Ovary (tissue), 9 donors: Measurements from ENCODE around the gene HHAT. TPM values are rescaled to one million over a fixed set of nuclear protein-coding genes. Genes with fewer than 3 reads are reported as not detected.

Experiments used
- DNase-seq, 5 donors: peaks; one replicate each; pipeline ENCODE4 v3.0.0-alpha.2; 2019 to 2020
- H3K27ac ChIP-seq, 2 donors: fragments of 200-600 bp; one replicate each; pipeline versions ENCODE4 v1.5.1 to v1.8.0; 2019 to 2022
- H3K27me3 ChIP-seq: fragments of 200-600 bp; one replicate; pipeline ENCODE4 v1.8.0; 2022
- H3K36me3 ChIP-seq: fragments of 200-600 bp; sonication (generic); one replicate; pipeline ENCODE4 v1.5.1; 2019
- H3K4me1 ChIP-seq: one replicate; pipeline ENCODE4 v1.8.1; 2013; ENCODE audit warnings: mild to moderate bottlenecking, moderate library complexity; ENCODE audit not compliant: insufficient read depth
- H3K4me3 ChIP-seq: fragments of 200-600 bp; sonication (generic); one replicate; pipeline ENCODE4 v1.5.1; 2017
- H3K9me3 ChIP-seq, 2 donors: fragments of 200-600 bp in 1 of 2; sonication (generic) in 1 of 2; one replicate each; pipeline versions ENCODE4 v1.5.1 to v1.8.1; 2013 to 2019; ENCODE audit warnings: mild to moderate bottlenecking in 1 of 2, moderate library complexity in 1 of 2
- EP300 ChIP-seq: sonication (generic); formaldehyde crosslinking; IDR thresholded peaks from one replicate; pipeline ENCODE4 v1.6.1; 2017; ENCODE audit warnings: antibody characterized with exemption
- POLR2A ChIP-seq: fragments of 450-650 bp; IDR thresholded peaks from one replicate; pipeline ENCODE4 v1.6.1; 2017; ENCODE audit warnings: antibody characterized with exemption, mild to moderate bottlenecking, moderate library complexity
- WGBS, 3 donors: extraction: QIAGEN DNeasy Blood & Tissue Kit in 1 of 3; methylation state at CpG; one replicate each; pipeline versions ENCODE4 v1.1.5 to v1.1.7; 2013 to 2017; 5-methylcytosine and 5-hydroxymethylcytosine counted together
- intact Hi-C, 4 donors: fragments of 100-400 bp; cut with DNase I; formaldehyde crosslinking; loops; one replicate each; pipeline versions ENCODE4 v1.11.0 to v1.15.1; 2022 to 2023
- polyA plus RNA-seq, 2 donors: library from polyadenylated mRNA; stranded (reverse); fragments of 200-250 nt in 1 of 2; fragments of 350-450 nt in 1 of 2; fragmentation: Illumina TruSeq in 1 of 2; extraction: RNeasy Lipid Tissue Mini Kit (QIAGEN cat#74804) in 1 of 2; gene quantifications; one replicate each; pipeline ENCODE4 v1.2.3, GENCODE V29; 2013 to 2014
- total RNA-seq, 7 donors: library from RNA; depleted of rRNA in 2 of 7; stranded (reverse); fragments of >200 nt in 2 of 7; fragmentation: NEBNext Ultra II Directional in 3 of 7; extraction: Animal tissue kit (Norgen Biotek cat#: 25700) in 3 of 7; gene quantifications; one replicate each; pipeline versions ENCODE4 v1.1.0 to v1.2.4, GENCODE V29; 2016 to 2023
- TF ChIP-seq, protein P1 (sequence below), 3 donors: fragments of 450-650 bp in 2 of 3; fragments of 200-600 bp in 1 of 3; IDR thresholded peaks; one replicate each; pipeline versions ENCODE4 v1.5.1 to v1.8.0; 2016 to 2022; ENCODE audit warnings: antibody characterized with exemption in 3 of 3, mild to moderate bottlenecking in 1 of 3
- donor health status: DM: no; HTN: no; CAD: no; lungs with moderate emphysema.
- donor health status: DM: no; HTN: no; CAD: no.
- donor health status: Bipolar disorder and iron deficiency.
- donor health status: DM: yes; HTN: yes; CAD: no.
- donor health status: DM: no; HTN: no; CAD: no.
- donor health status: DM: yes; HTN: yes; CAD: no.

Gene HHAT
- total and polyA plus RNA-seq, 9 donors = 2.1 to 10.5 (median 4.1) TPM

DNA sequence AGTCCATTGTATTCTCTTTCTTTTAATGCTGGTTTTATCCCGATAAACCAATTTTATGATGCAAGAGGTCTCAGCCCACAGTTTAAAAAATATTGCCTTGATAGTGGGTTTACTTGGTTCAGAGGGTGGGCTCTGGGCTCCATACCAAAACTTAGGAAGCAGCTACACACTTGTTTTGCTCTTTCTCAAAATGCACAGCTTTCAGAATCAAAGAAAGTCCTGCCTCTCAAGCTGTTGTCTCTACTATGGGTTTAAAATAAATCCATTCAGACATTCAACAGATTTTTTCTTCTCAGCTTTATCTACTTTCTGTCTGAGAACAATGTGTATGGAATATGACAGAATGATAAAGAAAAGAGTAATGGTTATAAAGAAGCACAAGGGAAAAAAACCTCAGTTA lies 14.8 kb upstream of the HHAT start:
- no peak for DNase-seq
- H3K36me3 ChIP-seq = no peaks in the 10 kb centered on the region
- WGBS, 3 donors = 78 to 86% (median 85%) methylated on average over 1 of the region's 1 CpG
- no peak overlapping the region for H3K4me3 ChIP-seq
- H3K9me3 ChIP-seq = no peaks in the 10 kb centered on the region
- no peaks in the 10 kb centered on the region for H3K27me3 ChIP-seq
- no peaks in the 10 kb centered on the region for H3K4me1 ChIP-seq
- H3K27ac ChIP-seq = no peak overlapping the region
- TF ChIP-seq EP300 (no peak), POLR2A (no peak)
- TF ChIP-seq, protein P1, sequence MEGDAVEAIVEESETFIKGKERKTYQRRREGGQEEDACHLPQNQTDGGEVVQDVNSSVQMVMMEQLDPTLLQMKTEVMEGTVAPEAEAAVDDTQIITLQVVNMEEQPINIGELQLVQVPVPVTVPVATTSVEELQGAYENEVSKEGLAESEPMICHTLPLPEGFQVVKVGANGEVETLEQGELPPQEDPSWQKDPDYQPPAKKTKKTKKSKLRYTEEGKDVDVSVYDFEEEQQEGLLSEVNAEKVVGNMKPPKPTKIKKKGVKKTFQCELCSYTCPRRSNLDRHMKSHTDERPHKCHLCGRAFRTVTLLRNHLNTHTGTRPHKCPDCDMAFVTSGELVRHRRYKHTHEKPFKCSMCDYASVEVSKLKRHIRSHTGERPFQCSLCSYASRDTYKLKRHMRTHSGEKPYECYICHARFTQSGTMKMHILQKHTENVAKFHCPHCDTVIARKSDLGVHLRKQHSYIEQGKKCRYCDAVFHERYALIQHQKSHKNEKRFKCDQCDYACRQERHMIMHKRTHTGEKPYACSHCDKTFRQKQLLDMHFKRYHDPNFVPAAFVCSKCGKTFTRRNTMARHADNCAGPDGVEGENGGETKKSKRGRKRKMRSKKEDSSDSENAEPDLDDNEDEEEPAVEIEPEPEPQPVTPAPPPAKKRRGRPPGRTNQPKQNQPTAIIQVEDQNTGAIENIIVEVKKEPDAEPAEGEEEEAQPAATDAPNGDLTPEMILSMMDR (IDR thresholded peaks at IDR 0.05) = no peak
- intact Hi-C loops = loop anchor here in 2 of 4 donors (5.0 to 10.0 kb wide), 2 partner anchors 167 to 169 kb away; no protein-coding TSS in a partner anchor

DNA sequence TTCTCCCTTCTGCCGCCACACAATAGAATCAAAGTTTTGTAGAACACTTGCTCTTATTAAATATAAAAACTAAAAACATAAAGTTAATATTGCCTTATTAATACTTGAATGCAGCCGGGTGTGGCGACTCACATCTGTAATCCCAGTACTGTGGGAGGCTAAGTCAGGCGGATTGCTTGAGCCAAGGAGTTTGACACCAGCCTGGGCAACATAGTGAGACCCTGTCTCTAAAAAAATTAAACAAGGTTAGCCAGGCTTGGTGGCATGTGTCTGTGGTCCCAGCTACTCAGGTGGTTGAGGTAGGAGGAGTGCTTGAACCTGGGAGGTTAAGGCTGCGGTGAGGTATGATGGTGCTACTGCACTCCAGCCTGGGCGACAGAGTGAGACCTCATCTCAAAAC lies 13.2 kb upstream of the HHAT start:
- Histone ChIP-seq H3K27ac (no peak overlapping the region), H3K36me3 (no peaks in the 10 kb centered on the region), H3K4me1 (no peaks in the 10 kb centered on the region), H3K4me3 (no peak overlapping the region), H3K9me3 (no peaks in the 10 kb centered on the region), H3K27me3 (no peaks in the 10 kb centered on the region)
- TF ChIP-seq, protein P1 (IDR thresholded peaks at IDR 0.05) = no peak
- no peak for TF ChIP-seq POLR2A
- no peak for TF ChIP-seq EP300
- WGBS, 3 donors = 87 to 90% (median 88%) methylated on average over 6 of the region's 6 CpGs
- intact Hi-C loops = loop anchor here in 1 of 4 donors (10.0 kb wide), 1 partner anchor 171 kb away; no protein-coding TSS in a partner anchor
- DNase-seq = no peak

DNA sequence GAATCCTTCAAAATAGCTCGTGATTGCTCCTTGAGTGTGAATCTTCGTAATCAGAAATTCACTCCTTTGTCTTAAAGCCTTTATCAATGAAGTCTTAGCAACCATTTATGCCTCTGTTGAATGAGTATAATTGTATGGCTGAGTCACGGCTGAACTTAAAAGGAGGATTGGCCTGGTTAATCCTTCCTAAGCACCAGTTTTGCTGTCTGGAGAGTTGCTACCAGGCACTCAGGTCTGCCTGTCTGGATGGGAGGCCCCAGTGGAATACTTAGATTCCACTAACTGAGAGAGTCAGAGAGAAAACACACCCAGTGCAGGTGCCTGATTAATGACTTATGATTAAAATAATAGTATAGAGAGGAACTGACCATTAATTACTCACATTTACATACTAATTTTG lies 7.6 kb upstream of the HHAT start:
- DNase-seq = no peak
- Histone ChIP-seq H3K9me3 (no peaks in the 10 kb centered on the region), H3K27me3 (no peaks in the 10 kb centered on the region), H3K27ac (no peak overlapping the region), H3K4me1 (no peaks in the 10 kb centered on the region), H3K36me3 (no peaks in the 10 kb centered on the region), H3K4me3 (no peak overlapping the region)
- WGBS, 3 donors = 73 to 86% (median 81%) methylated on average over 3 of the region's 3 CpGs
- TF ChIP-seq POLR2A (no peak), EP300 (no peak)
- TF ChIP-seq, protein P1 (IDR thresholded peaks at IDR 0.05) = no peak
- intact Hi-C loops = no loop called here

DNA sequence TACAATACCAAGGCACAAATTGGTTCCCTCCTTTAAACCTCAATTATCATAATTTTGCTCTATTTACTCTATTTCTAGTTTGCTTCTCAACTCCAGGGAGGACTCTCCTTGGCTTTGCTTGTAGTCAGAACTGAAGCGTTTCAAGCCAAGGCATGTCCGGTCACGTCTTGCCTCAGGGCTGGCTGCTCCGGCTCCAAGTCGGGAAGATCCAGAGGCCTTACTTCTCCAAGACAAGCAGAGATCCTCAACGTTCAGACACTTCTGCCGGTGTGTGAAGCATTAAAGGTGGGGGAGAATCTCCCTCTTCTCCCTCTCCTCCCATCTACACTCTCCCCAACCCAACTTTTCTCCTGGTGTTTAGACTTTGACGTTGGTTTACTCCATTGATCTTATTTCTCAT lies 7.2 kb upstream of the HHAT start:
- Histone ChIP-seq H3K36me3 (no peaks in the 10 kb centered on the region), H3K9me3 (no peaks in the 10 kb centered on the region), H3K27me3 (no peaks in the 10 kb centered on the region), H3K4me1 (no peaks in the 10 kb centered on the region), H3K27ac (no peak overlapping the region), H3K4me3 (no peak overlapping the region)
- no peak for TF ChIP-seq EP300
- no peak for TF ChIP-seq POLR2A
- TF ChIP-seq, protein P1 (IDR thresholded peaks at IDR 0.05) = no peak
- DNase-seq = no peak
- intact Hi-C loops = no loop called here
- 85 to 89% (median 87%) methylated on average over 8 of the region's 8 CpGs for WGBS, 3 donors
